K562 (cell line): ENCODE data around the gene STARD8. TPM values are rescaled to one million over a fixed set of nuclear protein-coding genes. Genes with fewer than 3 reads are reported as not detected.

Experiments used
- DMBX1 ChIP-seq: fragments of 250-450 bp; sonication (Bioruptor Pico); IDR thresholded peaks from 2 replicates; pipeline ENCODE4 v1.8.0; 2022; ENCODE audit warnings: inconsistent platforms, mild to moderate bottlenecking, moderate library complexity, borderline replicate concordance
- EP300 ChIP-seq: IDR thresholded peaks from 2 replicates; pipeline ENCODE4 v1.6.1; 2012; ENCODE audit warnings: low read length, improper control_type of control experiment
- FOSL1 ChIP-seq: fragments of 200-800 bp; sonication (Bioruptor generic); conservative IDR thresholded peaks from 2 replicates; pipeline ENCODE4 v1.6.1; 2016; ENCODE audit warnings: missing genetic modification characterization, missing compliant biosample characterization
- JUND ChIP-seq, 2 experiments: IDR thresholded peaks; 2 replicates in 1 of 2; 3 replicates in 1 of 2; pipeline ENCODE4 v1.6.1; 2011; ENCODE audit warnings: borderline replicate concordance in 2 of 2, low read depth in 2 of 2, low read length in 2 of 2, improper control_type of control experiment in 1 of 2, missing biosample characterization in 1 of 2, missing genetic modification characterization in 1 of 2, missing genetic modification reagents in 1 of 2
- MYC ChIP-seq, 2 experiments: fragments of 250-450 bp in 1 of 2; sonication (Bioruptor Pico) in 1 of 2; IDR thresholded peaks; 2 replicates each; pipeline versions ENCODE4 v1.5.1 to v1.6.1; 2012 to 2021; ENCODE audit warnings: low read depth in 2 of 2, borderline replicate concordance in 1 of 2, improper control_type of control experiment in 1 of 2, low read length in 1 of 2, mild to moderate bottlenecking in 1 of 2, moderate library complexity in 1 of 2
- RAD51 ChIP-seq: fragments of 450-650 bp; IDR thresholded peaks from 2 replicates; pipeline ENCODE4 v1.7.1; 2016; ENCODE audit warnings: low read depth, mild to moderate bottlenecking, borderline replicate concordance
- RCOR1 ChIP-seq, 2 experiments: IDR thresholded peaks; 2 replicates each; pipeline ENCODE4 v1.6.1; 2012; ENCODE audit warnings: low read depth in 2 of 2, low read length in 2 of 2, borderline replicate concordance in 1 of 2, improper control_type of control experiment in 1 of 2
- SIN3B ChIP-seq: fragments of 450-650 bp; IDR thresholded peaks from 2 replicates; pipeline ENCODE4 v1.6.1; 2017; ENCODE audit warnings: low read depth, mild to moderate bottlenecking, moderate library complexity
- TAF9B ChIP-seq: fragments of 450-650 bp; IDR thresholded peaks from 2 replicates; pipeline ENCODE4 v1.6.1; 2018; ENCODE audit warnings: mild to moderate bottlenecking; ENCODE audit not compliant: partially characterized antibody
- TFAP4 ChIP-seq: sonication (generic); formaldehyde crosslinking; IDR thresholded peaks from 2 replicates; pipeline ENCODE4 v1.8.0; 2022; ENCODE audit warnings: missing genetic modification reagents, mild to moderate bottlenecking, moderate library complexity, borderline replicate concordance
- TRIM24 ChIP-seq, 2 experiments: fragments of 450-650 bp; IDR thresholded peaks; 2 replicates each; pipeline ENCODE4 v1.6.1; 2016
- USF1 ChIP-seq: sonication (generic); formaldehyde crosslinking; IDR thresholded peaks from 2 replicates; pipeline ENCODE4 v1.9.0; 2022; ENCODE audit warnings: mild to moderate bottlenecking, missing genetic modification reagents
- YY1 ChIP-seq, 3 experiments: IDR thresholded peaks; 2 replicates each; pipeline ENCODE4 v1.6.1; 2011; ENCODE audit warnings: low read length in 2 of 3, mild to moderate bottlenecking in 2 of 3, moderate library complexity in 2 of 3, borderline replicate concordance in 1 of 3, control low read depth in 1 of 3, low read depth in 1 of 3; ENCODE audit not compliant: insufficient read depth in 3 of 3, insufficient replicate concordance in 2 of 3, control insufficient read depth in 1 of 3, insufficient read length in 1 of 3; ENCODE audit errors: extremely low read depth in 1 of 3
- ZBTB26 ChIP-seq: fragments of 450-650 bp; formaldehyde crosslinking; IDR thresholded peaks from 2 replicates; pipeline ENCODE4 v1.4.0; 2022; ENCODE audit warnings: missing genetic modification characterization
- ZC3H8 ChIP-seq: fragments of 450-650 bp; IDR thresholded peaks from 2 replicates; pipeline ENCODE4 v1.6.1; 2017
- ZNF146 ChIP-seq: IDR thresholded peaks from one replicate; pipeline ENCODE4 v1.6.1; 2018; ENCODE audit warnings: missing compliant biosample characterization; ENCODE audit not compliant: unreplicated experiment
- ZNF592 ChIP-seq: fragments of 450-650 bp; IDR thresholded peaks from 2 replicates; pipeline ENCODE4 v1.6.1; 2017; ENCODE audit warnings: antibody characterized with exemption, mild to moderate bottlenecking
- polyA plus RNA-seq, 8 experiments: library from polyadenylated mRNA; depleted of rRNA in 4 of 8; stranded (reverse) in 5 of 8; unstranded in 3 of 8; fragments of >200 nt; fragmentation: Nextera tagmentation in 2 of 8; fragmentation: Illumina TruSeq in 1 of 8; extraction: Ambion mirVana in 2 of 8; extraction: Trizol in 1 of 8; gene quantifications; 2 replicates each; pipeline versions ENCODE4 v1.2.1 to v1.2.3, GENCODE V29; 2011 to 2014; ENCODE audit warnings: inconsistent platforms in 1 of 8, missing spikeins in 1 of 8
- total RNA-seq, 7 experiments: library from RNA; depleted of rRNA in 6 of 7; stranded (reverse); fragments of >200 nt in 6 of 7; fragmentation: Illumina TruSeq in 2 of 7; extraction: Trizol in 2 of 7; gene quantifications; 2 replicates each; pipeline versions ENCODE4 v1.2.1 to v1.2.3, GENCODE V29; 2011 to 2021; ENCODE audit warnings: low replicate concordance in 1 of 7

STARD8 gene
- total and polyA plus RNA-seq, 9 of the 15 experiments (the other 6 are each of a cell fraction or from before 2014, with no cell fraction given): 1.6 to 35.0 (median 15.9) TPM

GRCh38 chrX:68685685-68686084 lies 38.2 kb downstream of the STARD8 start (continued):
- TF ChIP-seq DMBX1 (CRISPR knock-in tag) (0 out of 2 replicates have a peak, but pooled peaks have one; percentile 17), RCOR1 (IDR thresholded peaks at IDR 0.05; ENCODE audit: borderline replicate concordance in 1 of 2, low read depth in 2 of 2, low read length in 2 of 2) (no peak), SIN3B (no peak), EP300 (0 out of 2 replicates have a peak, but pooled peaks have one; percentile 17), USF1 (CRISPR knock-in tag) (peak; percentile 48), RAD51 (0 out of 2 replicates have a peak, but pooled peaks have one; percentile 16), ZNF592 (0 out of 2 replicates have a peak, but pooled peaks have one; percentile 31), ZNF146 (CRISPR knock-in tag) (no peak), TAF9B (peak; percentile 25), MYC (IDR thresholded peaks at IDR 0.05; ENCODE audit: low read depth, low read length) (peak; percentile 51), MYC (CRISPR knock-in tag; IDR thresholded peaks at IDR 0.05; ENCODE audit: borderline replicate concordance, low read depth) (no peak), ZC3H8 (no peak), TRIM24 (IDR thresholded peaks at IDR 0.05) (0 out of 4 replicates have a peak, but pooled peaks of 1 of the 2 experiments have one; percentile 7), FOSL1 (tag) (peak; percentile 63), TFAP4 (CRISPR knock-in tag) (peak; percentile 88; the same call in 1 of the 2 replicates), JUND (IDR thresholded peaks at IDR 0.05; ENCODE audit: borderline replicate concordance, low read depth, low read length) (peak; percentile 68), JUND (tag; IDR thresholded peaks at IDR 0.05; ENCODE audit: borderline replicate concordance, low read depth, low read length) (peak; percentile 40; the same call in 1 of the 3 replicates), ZBTB26 (CRISPR knock-in tag) (no peak), YY1 (IDR thresholded peaks at IDR 0.05; ENCODE audit: borderline replicate concordance in 1 of 3, control insufficient read depth in 1 of 3, extremely low read depth in 1 of 3, insufficient read depth in 3 of 3, insufficient read length in 1 of 3, insufficient replicate concordance in 2 of 3, low read depth in 1 of 3, low read length in 2 of 3) (peak in 2 of 3 experiments; percentile 19 to 83)
